ENCODE results near the gene DENND10. TPM values are rescaled to one million over a fixed set of nuclear protein-coding genes. Genes with fewer than 3 reads are reported as not detected.
"Not testable (repeated sequence)": the region's sequence is repeated elsewhere in the genome, so short reads cannot be mapped to it uniquely, and the experiment has no call there.

The DENND10 gene
- total and polyA plus RNA-seq, 4 donors, result 11.7 to 32.0 (median 29.0) TPM

GRCh38 chr10:119136084-119136483 lies 32.2 kb downstream of the DENND10 start:
- DNase-seq, result no peak
- Histone ChIP-seq H3K4me1 (ENCODE audit: control insufficient read depth in 5 of 5, insufficient read depth in 5 of 5, low read length in 5 of 5) (peaks cover 0 to 22% (median 0%) of the 10 kb centered on the region in 5 donors), H3K4me3 (no peak overlapping the region), H3K9ac (ENCODE audit: insufficient read depth in 1 of 2, low read length in 2 of 2) (no peak overlapping the region), H3K9me3 (ENCODE audit: control insufficient read depth in 4 of 4, insufficient read depth in 3 of 4, low read length in 3 of 4) (no peaks in the 10 kb centered on the region), H3K27me3 (ENCODE audit: control insufficient read depth in 3 of 3, insufficient read depth in 3 of 3, low read length in 2 of 3) (no peaks in the 10 kb centered on the region), H3K36me3 (ENCODE audit: control insufficient read depth in 4 of 4, insufficient read depth in 4 of 4, low read length in 4 of 4) (peaks cover 3 to 17% (median 15%) of the 10 kb centered on the region in 4 donors), H3K27ac (ENCODE audit: low read depth in 1 of 2, low read length in 1 of 2) (no peak overlapping the region)
- WGBS, 2 donors, result 48 to 72% methylated on average over 7 of the region's 7 CpGs
- no peak for TF ChIP-seq CTCF (IDR thresholded peaks at IDR 0.05; ENCODE audit: control extremely low read depth, extremely low read depth)
- no peak for ATAC-seq (ENCODE audit: insufficient read depth, low FRiP score)

- ATAC-seq (ENCODE audit: insufficient read depth, low FRiP score); H3K9me3 ChIP-seq (ENCODE audit: control insufficient read depth in 4 of 4, insufficient read depth in 3 of 4, low read length in 3 of 4); H3K9ac ChIP-seq (ENCODE audit: insufficient read depth in 1 of 2, low read length in 2 of 2); H3K4me3 ChIP-seq; DNase-seq; H3K27ac ChIP-seq (ENCODE audit: low read depth in 1 of 2, low read length in 1 of 2); H3K27me3 ChIP-seq (ENCODE audit: control insufficient read depth in 3 of 3, insufficient read depth in 3 of 3, low read length in 2 of 3): not testable (repeated sequence)
- 78 to 80% methylated on average over 8 of the region's 8 CpGs for WGBS, 2 donors
- Histone ChIP-seq H3K4me1 (ENCODE audit: control insufficient read depth in 5 of 5, insufficient read depth in 5 of 5, low read length in 5 of 5) (peaks cover 0 to 13% (median 0%) of the 10 kb centered on the region in 5 donors), H3K36me3 (ENCODE audit: control insufficient read depth in 4 of 4, insufficient read depth in 4 of 4, low read length in 4 of 4) (peaks cover 3 to 18% (median 11%) of the 10 kb centered on the region in 4 donors)
These were observed 34.0 kb downstream of the DENND10 start for GRCh38 chr10:119137878-119138277.

GRCh38 chr10:119138346-119139306 lies 34.7 kb downstream of the DENND10 start:
- Histone ChIP-seq H3K36me3 (ENCODE audit: control insufficient read depth in 4 of 4, insufficient read depth in 4 of 4, low read length in 4 of 4) (peaks cover 3 to 11% (median 7%) of the 10 kb centered on the region in 4 donors), H3K4me3 (no peak overlapping the region), H3K27ac (ENCODE audit: low read depth in 1 of 2, low read length in 1 of 2) (no peak overlapping the region), H3K4me1 (ENCODE audit: control insufficient read depth in 5 of 5, insufficient read depth in 5 of 5, low read length in 5 of 5) (peaks cover 0 to 13% (median 0%) of the 10 kb centered on the region in 5 donors), H3K27me3 (ENCODE audit: control insufficient read depth in 3 of 3, insufficient read depth in 3 of 3, low read length in 2 of 3) (no peaks in the 10 kb centered on the region), H3K9me3 (ENCODE audit: control insufficient read depth in 4 of 4, insufficient read depth in 3 of 4, low read length in 3 of 4) (no peaks in the 10 kb centered on the region), H3K9ac (ENCODE audit: insufficient read depth in 1 of 2, low read length in 2 of 2) (no peak overlapping the region)
- DNase-seq (no peak), ATAC-seq (ENCODE audit: insufficient read depth, low FRiP score) (no peak)
- TF ChIP-seq CTCF (IDR thresholded peaks at IDR 0.05; ENCODE audit: control extremely low read depth, extremely low read depth), result no peak
- 64 to 92% methylated on average over 15 to 16 of the region's 16 CpGs for WGBS, 2 donors

GRCh38 chr10:119139464-119140067 lies 35.7 kb downstream of the DENND10 start:
- DNase-seq, result peak in 2 of 3 donors; percentile 31 to 34
- no peak overlapping the region for H3K9ac ChIP-seq (ENCODE audit: insufficient read depth in 1 of 2, low read length in 2 of 2)
- H3K36me3 ChIP-seq (ENCODE audit: control insufficient read depth in 4 of 4, insufficient read depth in 4 of 4, low read length in 4 of 4), result peaks cover 0 to 13% (median 7%) of the 10 kb centered on the region in 4 donors
- H3K4me3 ChIP-seq, result no peak overlapping the region
- H3K27ac ChIP-seq (ENCODE audit: low read depth in 1 of 2, low read length in 1 of 2), result no peak overlapping the region
- WGBS, 2 donors, result 75 to 81% methylated on average over 13 of the region's 13 CpGs
- H3K9me3 ChIP-seq (ENCODE audit: control insufficient read depth in 4 of 4, insufficient read depth in 3 of 4, low read length in 3 of 4), result no peaks in the 10 kb centered on the region
- H3K4me1 ChIP-seq (ENCODE audit: control insufficient read depth in 5 of 5, insufficient read depth in 5 of 5, low read length in 5 of 5), result peaks cover 0 to 13% (median 0%) of the 10 kb centered on the region in 5 donors
- no peaks in the 10 kb centered on the region for H3K27me3 ChIP-seq (ENCODE audit: control insufficient read depth in 3 of 3, insufficient read depth in 3 of 3, low read length in 2 of 3)
- TF ChIP-seq CTCF (IDR thresholded peaks at IDR 0.05; ENCODE audit: control extremely low read depth, extremely low read depth), result peak; percentile 43
- ATAC-seq (ENCODE audit: insufficient read depth, low FRiP score), result no peak
